PC-9 (cell line): ENCODE data around the gene CD63.

ENCODE experiments used
- EZH2 ChIP-seq: fragments of 200-600 bp; sonication (generic); IDR thresholded peaks from 2 replicates; pipeline ENCODE4 v1.8.0; 2017; ENCODE audit warnings: antibody characterized with exemption, low read depth
- TF ChIP-seq, protein P1 (sequence below): fragments of 200-600 bp; sonication (generic); conservative IDR thresholded peaks from 2 replicates; pipeline ENCODE4 v1.6.1; 2017; ENCODE audit warnings: mixed run types, antibody characterized with exemption, mild to moderate bottlenecking, moderate library complexity

DNA sequence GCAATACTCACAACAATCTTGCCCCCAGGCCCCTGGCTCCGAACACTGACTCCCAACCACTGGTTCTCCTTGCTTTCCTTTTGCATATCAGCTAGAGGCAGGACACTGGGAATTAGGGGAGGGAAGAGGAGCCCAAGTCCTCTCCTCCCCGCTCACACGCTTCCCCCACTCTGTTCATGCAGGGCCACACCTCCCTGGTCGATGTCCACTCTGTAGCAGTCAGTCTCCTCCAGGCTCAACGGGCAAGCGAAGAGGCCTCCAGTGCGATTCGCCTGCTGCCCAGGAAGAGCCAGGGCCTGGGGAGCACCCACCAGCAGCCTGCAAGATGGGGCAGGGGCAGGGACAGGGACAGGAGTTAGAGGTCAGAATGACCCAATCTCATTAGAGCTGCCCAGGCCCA is 25.9 kb downstream of the CD63 start:
- TF ChIP-seq, protein P1, sequence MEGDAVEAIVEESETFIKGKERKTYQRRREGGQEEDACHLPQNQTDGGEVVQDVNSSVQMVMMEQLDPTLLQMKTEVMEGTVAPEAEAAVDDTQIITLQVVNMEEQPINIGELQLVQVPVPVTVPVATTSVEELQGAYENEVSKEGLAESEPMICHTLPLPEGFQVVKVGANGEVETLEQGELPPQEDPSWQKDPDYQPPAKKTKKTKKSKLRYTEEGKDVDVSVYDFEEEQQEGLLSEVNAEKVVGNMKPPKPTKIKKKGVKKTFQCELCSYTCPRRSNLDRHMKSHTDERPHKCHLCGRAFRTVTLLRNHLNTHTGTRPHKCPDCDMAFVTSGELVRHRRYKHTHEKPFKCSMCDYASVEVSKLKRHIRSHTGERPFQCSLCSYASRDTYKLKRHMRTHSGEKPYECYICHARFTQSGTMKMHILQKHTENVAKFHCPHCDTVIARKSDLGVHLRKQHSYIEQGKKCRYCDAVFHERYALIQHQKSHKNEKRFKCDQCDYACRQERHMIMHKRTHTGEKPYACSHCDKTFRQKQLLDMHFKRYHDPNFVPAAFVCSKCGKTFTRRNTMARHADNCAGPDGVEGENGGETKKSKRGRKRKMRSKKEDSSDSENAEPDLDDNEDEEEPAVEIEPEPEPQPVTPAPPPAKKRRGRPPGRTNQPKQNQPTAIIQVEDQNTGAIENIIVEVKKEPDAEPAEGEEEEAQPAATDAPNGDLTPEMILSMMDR: no peak
- TF ChIP-seq EZH2: no peak
